Esophagus muscularis mucosa (tissue), 4 donors: ENCODE results near the gene TRPM7. TPM values are rescaled to one million over a fixed set of nuclear protein-coding genes. Genes with fewer than 3 reads are reported as not detected.

ENCODE experiments used
- DNase-seq: peaks from one replicate; pipeline ENCODE4 v3.0.0-alpha.2; 2017; ENCODE audit errors: extremely low spot score
- H3K27ac ChIP-seq, 4 donors: fragments of 200-600 bp; sonication (generic); replicated peaks in 1 of 4; 1 replicate in 3 of 4; 2 replicates in 1 of 4; pipeline ENCODE4 v1.5.1; 2016 to 2019; ENCODE audit warnings: mild to moderate bottlenecking in 1 of 4
- H3K27me3 ChIP-seq, 4 donors: fragments of 200-600 bp; sonication (generic); one replicate each; pipeline versions ENCODE4 v1.5.1 to v1.6.0; 2016 to 2019
- H3K36me3 ChIP-seq, 4 donors: fragments of 200-600 bp; sonication (generic); one replicate each; pipeline ENCODE4 v1.5.1; 2016 to 2019
- H3K4me1 ChIP-seq, 4 donors: fragments of 200-600 bp; sonication (generic); one replicate each; pipeline ENCODE4 v1.5.1; 2016 to 2019
- H3K4me3 ChIP-seq, 4 donors: fragments of 200-600 bp; sonication (generic); 1 replicate in 2 of 4; 2 replicates in 2 of 4; pipeline ENCODE4 v1.5.1; 2016 to 2019; ENCODE audit warnings: mild to moderate bottlenecking in 4 of 4, moderate library complexity in 1 of 4
- H3K9me3 ChIP-seq, 4 donors: fragments of 200-600 bp; sonication (generic); 1 replicate in 3 of 4; 2 replicates in 1 of 4; pipeline ENCODE4 v1.5.1; 2016 to 2019
- CTCF ChIP-seq, 3 experiments: fragments of 200-600 bp in 2 of 3; fragments of 450-650 bp in 1 of 3; sonication (generic) in 2 of 3; IDR thresholded peaks; one replicate each; pipeline ENCODE4 v1.5.1; 2017 to 2019; ENCODE audit warnings: antibody characterized with exemption in 3 of 3, mild to moderate bottlenecking in 2 of 3, moderate library complexity in 1 of 3
- EP300 ChIP-seq: sonication (generic); formaldehyde crosslinking; IDR thresholded peaks from one replicate; pipeline ENCODE4 v1.6.1; 2017; ENCODE audit warnings: antibody characterized with exemption
- POLR2A ChIP-seq: fragments of 450-650 bp; IDR thresholded peaks from one replicate; pipeline ENCODE4 v1.6.1; 2017; ENCODE audit warnings: antibody characterized with exemption, moderate library complexity, mild to moderate bottlenecking, low read depth
- POLR2AphosphoS5 ChIP-seq, 2 donors: sonication (generic); formaldehyde crosslinking; IDR thresholded peaks; one replicate each; pipeline ENCODE4 v1.6.1; 2017; ENCODE audit warnings: antibody characterized with exemption in 2 of 2
- WGBS: methylation state at CpG from one replicate; pipeline ENCODE4 v1.1.5; 2018; 5-methylcytosine and 5-hydroxymethylcytosine counted together
- intact Hi-C: fragments of 100-400 bp; cut with DNase I; formaldehyde crosslinking; loops from one replicate; pipeline ENCODE4 v1.15.1; 2023
- total RNA-seq, 4 donors: library from RNA; depleted of rRNA; stranded (reverse); fragments of >200 nt; gene quantifications; one replicate each; pipeline versions ENCODE4 v1.1.0 to v1.2.1, GENCODE V29; 2016

Gene TRPM7
- total RNA-seq, 4 donors from 2014 or later, result 27.9 to 39.9 (median 33.9) TPM

- Histone ChIP-seq H3K36me3 (peaks cover 13 to 45% (median 26%) of the 10 kb centered on the region in 4 donors), H3K4me3 (no peak overlapping the region), H3K27me3 (no peaks in the 10 kb centered on the region), H3K4me1 (no peaks in the 10 kb centered on the region), H3K9me3 (no peaks in the 10 kb centered on the region), H3K27ac (no peak overlapping the region)
- intact Hi-C loops, result no loop called here
- WGBS, result 94% methylated on average over 3 of the region's 3 CpGs
- no peak for DNase-seq
- TF ChIP-seq POLR2AphosphoS5 (IDR thresholded peaks at IDR 0.05), result no peak
- TF ChIP-seq EP300, result no peak
- TF ChIP-seq POLR2A, result no peak
- TF ChIP-seq CTCF (IDR thresholded peaks at IDR 0.05), result no peak
Observed at GRCh38 chr15:50712018-50712417, 25.4 kb upstream of the TRPM7 start.

GRCh38 chr15:50710585-50710984 lies 24.0 kb upstream of the TRPM7 start:
- Histone ChIP-seq H3K4me1 (no peaks in the 10 kb centered on the region), H3K4me3 (no peak overlapping the region), H3K27me3 (no peaks in the 10 kb centered on the region), H3K36me3 (peaks cover 15 to 48% (median 27%) of the 10 kb centered on the region in 4 donors), H3K27ac (no peak overlapping the region), H3K9me3 (no peaks in the 10 kb centered on the region)
- DNase-seq, result no peak
- TF ChIP-seq POLR2AphosphoS5 (IDR thresholded peaks at IDR 0.05) (no peak), CTCF (IDR thresholded peaks at IDR 0.05) (no peak), POLR2A (no peak), EP300 (no peak)
- intact Hi-C loops, result loop anchor here (2.0 kb wide), 1 partner anchor 20 kb away; no protein-coding TSS in a partner anchor

- intact Hi-C loops, result no loop called here
- TF ChIP-seq CTCF (IDR thresholded peaks at IDR 0.05) (no peak), EP300 (no peak), POLR2AphosphoS5 (IDR thresholded peaks at IDR 0.05) (no peak), POLR2A (no peak)
- no peak for DNase-seq
- Histone ChIP-seq H3K9me3 (no peaks in the 10 kb centered on the region), H3K36me3 (peaks cover 18 to 55% (median 30%) of the 10 kb centered on the region in 4 donors), H3K4me3 (no peak overlapping the region), H3K4me1 (no peaks in the 10 kb centered on the region), H3K27me3 (no peaks in the 10 kb centered on the region), H3K27ac (no peak overlapping the region)
- 88% methylated on average over 3 of the region's 3 CpGs for WGBS
Observed at GRCh38 chr15:50707878-50708427, 21.4 kb upstream of the TRPM7 start.

GRCh38 chr15:50702762-50703334 lies 16.3 kb upstream of the TRPM7 start:
- no peak overlapping the region for H3K4me3 ChIP-seq
- H3K9me3 ChIP-seq, result no peaks in the 10 kb centered on the region
- H3K4me1 ChIP-seq, result peaks cover 0 to 5% (median 0%) of the 10 kb centered on the region in 4 donors
- peaks cover 18 to 47% (median 22%) of the 10 kb centered on the region in 4 donors for H3K36me3 ChIP-seq
- no peak overlapping the region for H3K27ac ChIP-seq
- TF ChIP-seq EP300, result no peak
- TF ChIP-seq POLR2A, result no peak
- TF ChIP-seq POLR2AphosphoS5 (IDR thresholded peaks at IDR 0.05), result no peak
- TF ChIP-seq CTCF (IDR thresholded peaks at IDR 0.05), result no peak
- no peaks in the 10 kb centered on the region for H3K27me3 ChIP-seq
- no peak for DNase-seq
- intact Hi-C loops, result no loop called here
- 80% methylated on average over 1 of the region's 1 CpG for WGBS

GRCh38 chr15:50698101-50698500 lies 11.5 kb upstream of the TRPM7 start:
- TF ChIP-seq CTCF (IDR thresholded peaks at IDR 0.05) (no peak), POLR2A (no peak), EP300 (no peak), POLR2AphosphoS5 (IDR thresholded peaks at IDR 0.05) (no peak)
- no peaks in the 10 kb centered on the region for H3K9me3 ChIP-seq
- intact Hi-C loops, result no loop called here
- H3K4me3 ChIP-seq, result no peak overlapping the region
- no peak overlapping the region for H3K27ac ChIP-seq
- DNase-seq, result no peak
- peaks cover 0 to 13% (median 0%) of the 10 kb centered on the region in 4 donors for H3K4me1 ChIP-seq
- H3K36me3 ChIP-seq, result peaks cover 0 to 15% (median 0%) of the 10 kb centered on the region in 4 donors
- H3K27me3 ChIP-seq, result no peaks in the 10 kb centered on the region
- 66% methylated on average over 8 of the region's 8 CpGs for WGBS
